Activated CD8-positive, alpha-beta memory T cell treated with anti-CD3 and anti-CD28 coated beads, Interleukin-2, amount 50 U/mL, for 24 hours (primary cell): Measurements from ENCODE around the gene PDCD4.
A peak's percentile ranks its signal among the peaks of the same experiment; 100 is the strongest.

Source experiments
- DNase-seq: peaks from one replicate; pipeline ENCODE4 v3.0.0-alpha.2; 2020; ENCODE audit errors: extremely low read depth

The PDCD4 gene

DNA sequence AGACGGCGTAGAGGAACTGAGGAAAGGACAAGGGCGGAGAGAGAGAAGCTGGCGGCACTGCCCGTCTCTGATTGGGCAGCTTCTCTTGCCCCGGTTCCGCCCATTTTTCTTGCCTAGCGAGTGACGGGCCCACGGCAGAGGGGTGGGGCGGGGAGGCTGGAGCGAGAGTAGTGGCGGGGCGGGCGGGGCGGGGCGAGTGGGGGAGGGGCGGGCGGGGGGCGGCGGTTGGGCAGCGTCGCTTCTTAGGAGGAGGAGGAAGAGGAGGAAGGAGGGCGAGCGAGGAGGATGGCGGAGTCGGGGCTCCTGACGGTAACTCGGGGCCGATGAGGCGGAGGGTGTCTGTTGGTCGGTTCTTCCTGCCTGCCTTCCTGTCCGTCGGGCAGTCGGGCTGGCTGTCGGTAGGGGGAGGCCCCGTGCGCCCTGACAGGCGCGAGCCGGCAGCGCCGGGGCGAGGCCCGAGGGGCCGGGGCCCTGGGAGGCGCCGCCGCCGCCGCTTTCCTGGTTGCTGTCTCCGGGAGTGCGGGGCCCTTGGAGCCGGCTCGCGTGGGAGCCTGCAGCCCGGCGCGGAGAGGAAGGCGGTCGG is 47.7 kb downstream of the PDCD4 start, which contains the start of gene SHOC2:
SHOC2 (plus strand) TSS at position 256 of the 583 bp plus-strand sequence. CDS start 44,755 bp downstream, outside the sequence.
- DNase-seq: peak; percentile 97

DNA sequence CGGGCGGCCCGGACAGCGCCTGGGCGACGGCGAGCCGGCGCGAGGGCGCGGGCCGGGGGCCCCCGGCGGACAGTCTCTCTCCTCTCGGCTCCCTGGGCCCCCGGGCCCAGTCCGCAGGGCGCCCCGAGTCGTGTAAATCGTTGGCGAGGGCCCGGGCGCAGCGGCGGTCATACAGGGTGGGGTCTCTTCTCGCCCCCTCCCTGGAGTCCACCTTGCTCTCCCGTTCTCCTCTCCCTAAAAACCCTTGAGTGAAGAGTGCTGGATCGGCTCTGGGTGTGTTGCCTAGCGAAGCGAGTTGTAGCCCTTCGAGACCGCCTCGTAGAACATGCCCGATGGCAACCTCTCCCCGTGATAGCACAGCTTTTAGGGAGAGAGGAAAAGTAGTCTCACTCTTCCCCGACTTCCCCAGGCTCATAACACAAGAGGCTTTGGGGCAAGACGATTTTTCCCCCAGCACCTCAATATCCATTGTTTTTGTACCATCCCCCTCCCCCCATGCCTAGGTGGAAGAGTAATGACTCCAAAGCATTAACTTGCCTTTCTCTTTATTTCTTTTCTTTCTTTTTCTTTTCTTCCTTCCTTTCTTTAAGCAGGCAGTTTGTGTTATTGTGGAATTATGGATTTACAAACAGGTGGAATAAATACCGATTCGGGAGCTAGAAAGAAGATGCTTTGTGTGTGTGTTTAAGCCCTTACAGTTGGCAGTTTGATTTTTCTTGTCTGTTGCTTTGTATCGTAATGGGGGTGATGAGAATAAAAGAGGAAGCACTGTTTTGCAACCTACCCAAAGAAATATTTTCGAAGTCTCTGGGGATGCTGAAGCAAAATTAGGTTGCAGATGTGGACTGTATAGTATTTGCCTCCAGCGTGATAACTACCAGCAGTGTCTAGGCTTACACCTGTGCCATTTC is 48.5 kb downstream of the PDCD4 start:
- DNase-seq: no peak

DNA sequence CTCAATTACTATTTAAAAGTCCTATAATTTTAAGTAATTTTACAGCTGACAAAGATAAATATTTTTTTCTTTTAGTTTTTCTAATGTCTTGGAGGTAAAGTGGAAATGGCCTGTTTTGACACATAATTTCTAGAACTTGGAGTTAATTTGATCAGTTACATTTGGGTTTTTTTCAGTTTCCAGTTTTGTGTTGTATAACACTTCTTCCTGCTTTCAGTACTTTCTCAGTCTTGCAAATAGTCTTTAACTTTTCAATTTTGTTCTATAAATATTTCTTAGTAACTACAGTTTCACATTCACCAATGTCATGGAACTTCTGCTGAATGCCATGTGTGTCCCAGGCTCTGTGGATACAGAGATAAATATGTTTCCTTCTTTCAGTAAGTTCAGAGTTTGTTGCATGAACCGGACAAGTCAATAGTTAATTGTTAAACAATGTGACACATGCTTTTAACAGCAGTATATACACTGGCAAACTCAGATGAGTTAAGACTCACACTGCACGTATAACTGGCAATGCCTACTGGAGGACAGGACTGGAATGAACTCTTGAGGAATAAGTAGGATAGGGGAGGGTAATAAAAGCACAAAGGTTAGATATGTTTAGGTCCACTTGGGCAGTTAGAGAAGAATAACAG is 52.2 kb downstream of the PDCD4 start:
- no peak for DNase-seq

DNA sequence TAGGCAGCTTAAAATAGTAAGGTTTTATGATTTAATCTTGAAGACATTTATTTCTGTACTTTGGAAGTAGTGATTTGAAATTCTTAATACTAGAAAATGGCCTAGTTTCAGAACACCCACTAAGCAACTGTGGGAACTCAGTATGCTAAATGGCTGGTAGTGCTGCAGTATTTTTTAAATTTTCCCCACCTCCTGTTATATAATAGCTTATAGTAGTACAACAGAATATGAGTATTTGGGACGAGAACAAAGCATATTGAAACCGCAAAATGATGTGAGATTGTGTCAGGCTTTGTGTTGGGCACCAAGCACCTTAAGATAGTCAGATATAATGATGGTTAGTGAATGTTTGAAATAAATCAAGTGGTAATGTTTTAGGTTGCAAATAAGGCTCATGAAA is 55.7 kb downstream of the PDCD4 start:
- no peak for DNase-seq

DNA sequence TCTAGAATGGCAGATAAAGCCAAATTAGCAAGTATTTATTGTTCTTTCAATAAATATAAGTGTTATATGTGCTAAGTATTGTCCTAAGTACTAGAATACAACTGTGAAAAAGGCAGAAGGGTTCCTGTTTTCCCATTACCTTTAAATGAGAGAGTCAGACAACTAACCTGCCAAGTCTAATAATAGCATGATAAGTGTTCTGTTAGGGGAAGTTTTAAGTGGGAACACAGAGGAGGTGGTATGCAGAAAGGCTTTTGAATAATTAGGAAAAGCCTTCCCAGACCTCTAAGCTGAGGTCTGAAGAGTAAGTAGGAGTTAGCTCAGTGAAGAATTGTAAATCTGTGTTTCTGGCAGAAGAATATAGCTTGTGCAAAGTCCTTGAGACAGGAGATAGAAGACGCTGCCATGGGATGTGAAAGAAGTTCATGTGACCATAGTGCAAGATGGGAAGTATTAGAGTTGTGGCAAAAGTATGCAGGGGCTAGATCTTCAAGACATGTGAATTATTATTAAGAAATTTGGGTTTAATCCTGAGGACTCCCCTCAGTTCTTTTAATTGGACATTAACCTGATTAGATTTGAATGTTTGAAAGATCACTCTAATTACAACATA is 60.1 kb downstream of the PDCD4 start:
- no peak for DNase-seq

DNA sequence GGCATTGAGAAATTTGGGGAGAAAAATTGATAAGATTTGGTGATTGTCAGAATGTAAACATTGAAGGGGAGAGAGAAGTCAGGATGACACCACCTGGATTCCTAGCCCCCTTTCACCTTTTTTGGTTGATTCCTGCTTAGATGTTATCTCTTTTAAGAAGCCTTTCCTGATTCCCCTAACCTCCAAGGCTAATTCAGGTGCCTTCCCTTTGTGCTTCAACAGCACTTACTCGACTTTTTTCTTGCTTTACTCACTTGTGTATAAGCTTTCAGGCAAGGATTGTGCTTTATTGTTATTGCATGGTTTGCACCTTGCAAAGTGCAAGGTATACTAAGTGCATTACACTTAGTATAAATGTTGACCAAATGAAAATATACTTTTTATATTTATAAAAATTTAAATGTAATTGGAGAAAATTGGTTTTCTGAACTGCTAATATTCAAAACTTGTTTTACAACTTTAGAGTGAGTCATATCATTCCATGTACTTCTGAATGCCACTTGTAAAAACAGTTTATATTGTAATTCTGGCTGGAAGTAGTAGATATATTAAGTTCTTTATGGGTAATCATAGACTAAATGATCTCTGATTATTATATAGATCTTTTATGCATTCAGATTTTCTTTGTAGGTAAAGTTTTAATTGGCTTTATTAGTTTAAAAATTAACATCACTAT is 60.9 kb downstream of the PDCD4 start:
- no peak for DNase-seq

DNA sequence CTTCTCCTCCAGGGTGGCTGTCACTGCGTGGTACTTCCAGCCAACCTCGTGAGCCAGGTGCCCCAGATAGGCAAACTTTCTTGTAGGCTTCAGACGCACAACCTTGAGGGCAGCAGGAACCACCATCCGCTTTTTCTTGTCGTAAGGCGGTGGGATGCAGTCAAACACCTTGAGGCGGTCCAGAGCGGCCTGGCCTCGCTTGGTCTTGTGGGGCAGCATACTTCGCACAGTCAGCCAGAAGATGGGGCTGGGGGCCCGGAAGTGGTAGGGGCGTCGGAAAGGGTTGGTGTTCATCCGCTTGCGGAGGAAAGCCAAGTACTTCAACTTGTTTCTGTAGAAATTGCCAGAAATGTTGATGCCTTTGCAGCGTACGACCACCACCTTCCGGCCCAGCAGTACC is 65.0 kb downstream of the PDCD4 start:
- no peak for DNase-seq

DNA sequence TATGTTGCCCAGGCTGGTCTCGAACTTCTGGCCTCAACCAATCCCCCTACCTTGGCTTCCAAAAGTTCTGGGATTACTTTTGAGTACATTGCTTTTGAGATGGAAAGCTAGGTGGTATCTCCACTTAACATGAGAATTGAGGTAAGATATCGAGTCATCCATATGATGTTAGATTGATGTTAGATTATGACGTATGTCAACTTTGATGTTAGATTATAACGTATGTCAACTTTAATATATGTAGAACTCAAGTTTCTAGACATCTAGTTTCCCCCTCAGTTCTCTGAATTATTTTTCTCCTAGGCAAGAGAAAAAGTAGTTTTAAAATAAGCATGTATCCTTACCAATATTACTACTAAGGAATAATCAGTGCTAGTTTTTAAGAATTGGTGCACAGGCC is 67.7 kb downstream of the PDCD4 start:
- DNase-seq: no peak

GRCh38 chr10:110944792-110945396 is 73.2 kb downstream of the PDCD4 start:
- no peak for DNase-seq

- DNase-seq: no peak
These were observed 74.8 kb downstream of the PDCD4 start for GRCh38 chr10:110946496-110946895.

DNA sequence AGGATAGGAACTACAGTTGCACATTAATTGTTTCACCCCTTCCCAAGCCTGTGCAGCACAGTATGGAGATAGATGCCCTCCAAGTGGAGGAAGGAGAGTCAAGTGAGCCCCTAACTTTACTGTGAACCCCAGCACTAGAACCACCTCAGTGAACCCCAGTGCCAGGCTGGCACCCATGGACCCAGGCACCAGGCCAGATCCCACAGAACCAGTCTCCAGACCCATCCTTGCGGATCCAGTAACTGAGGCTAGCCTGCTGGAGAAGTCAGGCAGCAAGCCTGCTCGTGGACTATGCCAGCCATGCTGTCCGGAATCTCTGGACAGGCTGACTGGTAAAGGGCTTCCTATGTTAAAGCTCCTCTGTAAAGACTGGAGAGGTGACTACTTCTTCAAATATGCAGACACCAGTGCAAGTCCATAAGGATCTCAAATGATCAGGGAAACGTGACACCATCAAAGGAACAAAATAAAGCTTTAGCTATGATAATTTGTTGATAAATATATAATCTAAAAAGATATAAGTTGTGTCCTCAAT is 75.4 kb downstream of the PDCD4 start:
- no peak for DNase-seq
